Left kidney (tissue), 2 donors: ENCODE measurements around the gene SUMO2. TPM values are rescaled to one million over a fixed set of nuclear protein-coding genes. Genes with fewer than 3 reads are reported as not detected.
A peak's percentile ranks its signal among the peaks of the same experiment; 100 is the strongest.
"Not testable (repeated sequence)": the region's sequence is repeated elsewhere in the genome, so short reads cannot be mapped to it uniquely, and the experiment has no call there.

Experiments used
- DNase-seq: peaks from one replicate; pipeline ENCODE4 v3.0.0-alpha.2; 2013
- polyA plus RNA-seq: library from polyadenylated mRNA; unstranded; fragments of 120-200 nt; gene quantifications from one replicate; pipeline ENCODE4 v1.2.1, GENCODE V29; 2013; ENCODE audit not compliant: insufficient read length

SUMO2 gene
- polyA plus RNA-seq, 1 donor = 705 TPM

DNA sequence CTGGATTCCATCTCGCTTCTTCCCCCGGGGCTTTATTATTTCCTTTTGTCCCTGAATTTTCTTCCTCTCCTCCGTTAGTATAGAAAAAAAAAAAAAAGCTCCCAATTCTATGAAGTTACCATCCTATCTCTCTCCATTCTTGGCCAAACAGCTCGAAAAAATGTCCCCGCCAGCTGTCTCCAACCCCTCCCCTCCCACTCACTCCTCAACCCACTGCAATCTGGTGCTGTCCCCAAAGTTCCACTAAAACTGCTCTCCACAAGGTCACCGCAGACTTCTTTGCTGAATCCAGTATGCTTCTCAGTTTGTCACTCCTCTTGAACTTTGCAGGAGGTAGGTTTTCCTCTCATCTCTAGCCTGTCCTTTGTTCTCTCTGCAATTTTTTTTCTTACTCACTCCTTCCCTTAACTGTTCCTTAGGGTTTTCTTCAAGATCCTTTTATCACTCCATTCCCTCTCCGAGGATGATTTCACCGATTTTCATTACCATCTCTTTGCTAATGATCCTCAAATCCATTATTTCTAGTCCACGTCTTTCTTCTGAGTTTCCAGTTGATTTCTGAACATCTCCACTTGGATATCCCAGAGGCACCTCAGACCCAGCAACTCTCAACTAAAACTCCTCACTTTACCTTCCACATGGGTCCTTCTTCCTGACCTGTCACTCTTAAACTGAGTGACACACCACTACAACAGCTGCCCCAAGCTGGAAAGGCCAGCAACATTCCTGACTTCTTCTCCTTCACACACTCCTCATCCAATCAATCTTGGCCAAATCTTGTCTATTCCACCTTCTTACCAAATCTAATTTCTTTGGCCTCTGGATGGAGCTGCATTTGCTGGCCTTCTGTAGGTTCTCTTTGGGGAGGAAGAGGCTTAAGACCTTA, 1.5 kb upstream of the SUMO2 start:
- DNase-seq = no peak

DNA sequence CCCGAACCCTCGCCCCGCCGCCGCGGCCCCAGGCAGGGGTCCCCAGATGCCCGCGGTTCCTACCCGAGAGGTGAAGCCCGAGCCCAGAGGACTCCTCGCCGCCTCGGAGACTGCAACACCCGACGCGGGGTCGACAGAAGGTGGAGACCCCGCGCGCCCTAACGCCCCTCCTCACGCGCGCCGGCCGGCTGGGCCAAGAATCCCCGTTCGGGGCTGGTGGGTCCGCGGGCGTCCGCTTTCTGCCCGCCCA, 515 bp downstream of the SUMO2 start:
- DNase-seq = no peak

DNA sequence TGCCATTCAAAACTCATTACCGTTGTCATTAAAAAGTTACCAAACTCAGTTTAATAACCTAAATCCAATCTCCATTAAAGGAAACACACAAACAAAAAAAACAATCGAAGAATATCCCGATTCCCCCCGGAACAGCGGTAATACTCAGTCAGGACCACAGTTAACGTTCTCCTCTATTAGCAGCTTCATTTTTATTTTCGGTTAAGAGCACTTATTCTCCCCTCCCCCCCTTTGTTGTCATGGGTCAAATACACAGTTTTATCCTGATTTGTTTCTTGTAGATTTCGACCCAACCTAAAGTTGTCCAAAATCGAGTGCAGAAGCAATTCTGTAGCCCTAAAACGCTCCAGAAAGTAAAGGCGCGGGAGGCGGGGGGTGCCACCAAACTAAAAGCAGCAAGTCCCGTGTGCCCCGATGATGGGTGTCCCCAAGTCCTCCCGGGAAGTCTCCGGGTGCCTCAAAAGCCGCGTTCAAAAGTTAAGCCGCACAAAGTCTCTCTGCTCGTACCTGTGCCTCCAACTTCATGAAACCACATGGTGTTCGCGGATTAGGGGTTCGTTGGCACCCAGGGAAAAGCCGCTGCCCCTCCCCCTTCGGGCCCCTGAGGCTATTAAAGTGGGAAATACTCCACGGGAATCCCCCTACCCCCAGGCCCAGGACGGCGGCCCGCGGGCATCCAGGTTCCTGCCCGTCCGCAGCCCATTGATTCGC, 996 bp downstream of the SUMO2 start:
- DNase-seq = no peak

DNA sequence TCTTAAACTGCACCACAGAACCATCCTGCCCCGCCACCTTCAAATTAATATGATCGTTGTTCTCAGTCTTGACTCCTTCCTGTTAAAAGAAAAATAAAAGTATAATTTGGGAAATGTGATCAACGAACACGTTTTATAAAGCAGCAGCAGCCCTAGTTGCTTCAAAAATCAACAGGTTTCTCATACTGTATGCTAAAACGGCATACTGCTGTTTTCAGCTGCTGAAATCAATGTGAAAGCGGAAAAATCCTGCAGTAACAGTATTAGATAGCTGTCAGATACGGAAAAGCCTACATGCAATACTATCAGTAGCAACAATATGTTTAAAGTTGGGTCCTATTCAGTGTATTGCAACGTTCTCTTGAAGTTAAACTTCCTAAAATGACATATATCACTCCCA, 1.6 kb downstream of the SUMO2 start:
- no peak for DNase-seq

DNA sequence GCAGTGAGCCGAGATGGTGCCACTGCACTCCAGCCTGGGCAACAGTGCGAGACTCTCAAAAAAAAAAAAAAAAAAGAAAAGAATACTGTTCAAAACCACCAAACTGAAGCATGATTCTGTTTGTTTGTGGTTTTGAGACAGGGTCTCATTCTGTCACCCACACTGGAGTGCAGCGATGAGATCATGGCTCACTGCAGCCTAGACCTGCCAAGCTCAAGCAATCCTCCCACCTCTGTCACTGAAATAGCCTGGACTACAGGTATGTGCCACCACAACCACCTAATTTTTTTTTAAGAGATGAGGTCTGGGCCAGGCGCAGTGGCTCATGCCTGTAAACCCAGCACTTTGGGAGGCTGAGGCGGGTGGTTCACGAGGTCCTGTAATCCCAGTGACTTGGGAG, 4.3 kb downstream of the SUMO2 start:
- DNase-seq = no peak

DNA sequence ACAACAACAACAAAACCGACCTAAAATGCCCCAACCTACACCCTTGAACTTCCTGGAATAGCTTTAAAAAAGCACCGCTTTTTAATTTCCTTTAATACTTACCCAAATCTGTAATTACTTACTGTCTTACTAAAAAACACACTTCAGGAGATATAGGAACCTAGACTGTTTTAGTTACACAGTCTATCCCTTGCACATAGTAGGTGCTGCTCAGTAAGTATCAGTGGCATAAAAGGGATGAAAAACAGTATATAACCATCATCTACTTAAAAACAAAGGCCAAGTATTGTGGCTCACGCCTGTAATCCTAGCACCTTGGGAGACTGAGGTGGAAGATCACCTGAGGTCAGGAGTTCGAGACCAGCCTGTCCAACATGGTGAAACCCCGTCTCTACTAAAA, 6.1 kb downstream of the SUMO2 start:
- no peak for DNase-seq

DNA sequence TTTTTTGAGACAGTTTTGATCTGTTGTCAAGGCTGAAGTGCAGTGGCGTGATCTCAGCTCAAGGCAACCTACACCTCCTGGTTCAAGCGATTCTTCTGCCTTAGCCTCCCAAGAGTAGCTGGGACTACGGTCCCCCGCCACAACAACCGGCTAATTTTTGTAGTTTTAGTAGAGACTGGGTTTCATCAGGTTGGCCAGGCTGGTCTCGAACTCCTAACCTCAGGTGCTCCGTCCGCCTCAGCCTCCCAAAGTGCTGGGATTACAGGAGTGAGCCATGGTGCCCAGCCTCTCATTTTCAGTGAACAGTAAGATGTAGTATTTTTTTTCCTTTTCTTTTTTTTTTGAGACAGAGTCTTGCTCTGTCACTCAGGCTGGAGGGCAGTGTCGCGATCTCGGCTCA, 7.8 kb downstream of the SUMO2 start:
- no peak for DNase-seq

- DNase-seq = no peak
Observed at GRCh38 chr17:75173526-75173925, 9.2 kb downstream of the SUMO2 start.

- DNase-seq = no peak
Observed at GRCh38 chr17:75168998-75169397, 13.8 kb downstream of the SUMO2 start.

GRCh38 chr17:75164606-75165005, 18.2 kb downstream of the SUMO2 start:
- not testable (repeated sequence) for DNase-seq

GRCh38 chr17:75163074-75163473, 19.7 kb downstream of the SUMO2 start:
- DNase-seq = no peak

GRCh38 chr17:75160211-75160610, 22.5 kb downstream of the SUMO2 start:
- no peak for DNase-seq

DNA sequence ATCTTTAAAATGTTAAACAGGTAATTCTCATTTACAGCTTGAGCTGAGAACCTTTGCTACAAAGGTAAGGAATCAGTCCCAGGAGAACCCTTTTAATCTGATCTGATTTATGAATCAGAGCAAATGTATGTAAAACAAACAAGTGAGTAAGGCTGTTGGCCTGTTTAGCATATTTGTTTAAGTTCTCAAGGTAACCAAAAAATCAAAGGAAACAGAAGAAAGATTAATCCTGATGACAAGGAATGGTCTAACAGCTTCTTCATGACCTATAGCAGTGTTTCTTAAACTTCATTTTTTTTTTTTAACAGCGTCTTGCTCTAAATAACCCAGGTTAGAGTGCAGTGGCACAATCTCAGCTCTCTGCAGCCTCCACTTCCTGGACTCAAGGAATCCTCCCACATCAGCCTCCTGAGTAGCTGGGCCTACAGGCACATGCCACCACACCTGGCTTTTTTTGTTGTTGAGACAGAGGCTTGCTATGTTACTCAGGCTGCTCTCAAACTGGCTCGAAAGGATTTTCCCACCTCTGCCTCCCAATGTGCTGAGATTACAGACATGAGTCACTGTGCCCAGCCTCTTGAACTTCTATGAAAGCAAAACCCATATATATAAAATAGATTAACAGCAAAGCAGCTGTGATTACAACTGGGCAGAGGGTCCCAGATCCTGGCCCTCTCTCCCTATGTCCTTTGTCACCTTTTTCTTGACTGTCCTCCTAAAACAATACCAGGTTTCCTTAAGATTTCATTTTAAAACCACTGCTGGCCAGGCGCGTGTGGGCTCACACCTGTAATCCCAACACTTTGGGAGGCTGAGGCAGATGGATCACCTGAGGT, 23.3 kb downstream of the SUMO2 start:
- DNase-seq = no peak

- not testable (repeated sequence) for DNase-seq
Observed at GRCh38 chr17:75158480-75158879, 24.3 kb downstream of the SUMO2 start.

- no peak for DNase-seq
Observed at GRCh38 chr17:75155191-75155601, 27.6 kb downstream of the SUMO2 start.

GRCh38 chr17:75154195-75155106, 28.3 kb downstream of the SUMO2 start, which contains the start of gene JPT1:
Gene JPT1 (minus strand): TSS chr17:75154512. CDS start chr17:75154397, 115 bp downstream.
- peak; percentile 99 for DNase-seq

DNA sequence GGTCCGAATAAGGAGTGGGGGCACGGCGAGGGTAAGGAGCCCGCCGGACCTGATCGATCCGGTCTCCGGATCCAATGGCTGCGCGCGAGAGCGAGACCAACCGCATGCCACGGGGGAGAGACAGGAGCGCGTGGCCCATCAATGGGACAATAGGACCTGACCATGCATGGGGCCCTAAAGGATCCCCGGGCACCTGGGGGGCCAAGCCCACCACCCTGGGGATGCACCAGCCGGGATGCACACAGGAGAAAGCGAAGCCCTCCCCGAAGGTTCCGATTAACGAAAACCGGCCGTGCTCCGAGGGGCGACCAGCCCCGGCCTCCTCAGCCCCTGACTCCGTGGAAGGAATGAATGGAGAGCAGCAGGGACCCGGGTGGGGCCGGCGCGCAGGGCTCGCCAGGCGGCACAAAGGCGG, 29.0 kb downstream of the SUMO2 start:
- DNase-seq = peak; percentile 46

DNA sequence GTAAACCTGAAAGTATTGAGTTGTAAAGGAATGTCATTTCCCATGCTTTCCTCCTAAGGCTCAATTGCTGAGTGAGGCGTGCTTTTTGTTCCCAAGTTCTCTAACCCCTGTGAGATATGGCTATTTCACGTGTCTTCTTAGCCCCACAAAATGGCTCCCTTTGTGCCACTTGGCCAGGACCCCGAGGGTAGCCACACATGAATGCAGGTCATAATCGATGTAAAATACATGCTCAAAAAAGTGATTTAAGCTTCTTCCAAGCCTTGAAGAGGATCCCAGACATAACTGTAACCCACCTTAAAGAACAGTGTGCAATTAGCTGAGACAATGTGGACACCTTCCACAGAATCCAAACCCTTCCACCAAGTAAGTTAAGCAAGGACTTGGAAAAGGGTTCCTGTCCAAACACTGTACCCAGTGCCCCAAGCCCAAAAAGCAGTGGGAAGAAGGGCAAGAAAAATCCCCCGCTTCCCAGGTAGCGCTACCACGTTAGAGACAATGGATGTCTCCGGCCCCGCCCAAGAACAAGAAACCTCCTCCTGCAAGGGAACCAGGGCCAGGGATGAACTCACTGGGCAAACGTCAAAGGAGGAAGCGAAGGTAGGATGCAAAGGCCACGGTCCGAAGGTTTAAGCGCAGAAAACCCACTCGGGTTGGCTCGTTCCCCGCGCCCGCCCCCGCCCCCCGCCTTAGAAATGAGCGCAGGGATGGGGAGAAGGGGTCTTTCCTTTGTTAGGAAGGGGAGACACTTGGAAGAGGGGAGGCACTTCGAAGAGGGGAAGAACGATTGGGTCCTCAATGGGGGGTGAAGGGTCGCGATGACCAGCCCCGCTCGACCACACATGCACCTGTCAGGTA, 29.6 kb downstream of the SUMO2 start:
- DNase-seq = peak; percentile 37

- DNase-seq = no peak
Observed at GRCh38 chr17:75152523-75152921, 30.2 kb downstream of the SUMO2 start.

- peak; percentile 38 for DNase-seq
Observed at GRCh38 chr17:75151930-75152329, 30.8 kb downstream of the SUMO2 start.
